Osteoblast (primary cell): ENCODE measurements around the gene TMCC1. TPM values are rescaled to one million over a fixed set of nuclear protein-coding genes. Genes with fewer than 3 reads are reported as not detected.

Source experiments
- DNase-seq: peaks from one replicate; pipeline ENCODE4 v3.0.0; 2011; ENCODE audit warnings: low spot score, mixed read lengths; ENCODE audit not compliant: insufficient read length; ENCODE audit errors: missing footprints
- H2AFZ ChIP-seq: 2 replicates; pipeline ENCODE4 v1.6.0; 2011; ENCODE audit warnings: mild to moderate bottlenecking, low read length
- H3K27ac ChIP-seq: 2 replicates; pipeline ENCODE4 v1.5.1; 2011; ENCODE audit warnings: mild to moderate bottlenecking, low read depth, low read length, moderate library complexity
- H3K27me3 ChIP-seq: 2 replicates; pipeline ENCODE4 v1.6.0; 2012; ENCODE audit warnings: mild to moderate bottlenecking, control low read depth, inconsistent platforms, low read length, moderate library complexity; ENCODE audit not compliant: insufficient read depth
- H3K36me3 ChIP-seq: 2 replicates; pipeline ENCODE4 v1.5.1; 2011; ENCODE audit warnings: mild to moderate bottlenecking, low read length, control low read depth, moderate library complexity; ENCODE audit not compliant: insufficient read depth
- H3K4me1 ChIP-seq: 2 replicates; pipeline ENCODE4 v1.5.1; 2011; ENCODE audit warnings: mild to moderate bottlenecking, low read length, control low read depth, moderate library complexity; ENCODE audit not compliant: insufficient read depth
- H3K4me2 ChIP-seq: 2 replicates; pipeline ENCODE4 v1.6.0; 2011; ENCODE audit warnings: mild to moderate bottlenecking, low read length; ENCODE audit not compliant: insufficient read depth
- H3K4me3 ChIP-seq: fragments of 200-600 bp; sonication (generic); 3 replicates; pipeline ENCODE4 v1.5.1; 2012; ENCODE audit warnings: mild to moderate bottlenecking, low read length, inconsistent platforms; ENCODE audit not compliant: insufficient read depth
- H3K79me2 ChIP-seq: 2 replicates; pipeline ENCODE4 v1.6.0; 2012; ENCODE audit warnings: mild to moderate bottlenecking, low read length, control low read depth, inconsistent platforms; ENCODE audit not compliant: insufficient read depth
- H3K9me3 ChIP-seq: 2 replicates; pipeline ENCODE4 v1.5.1; 2011; ENCODE audit warnings: low read depth, low read length, control low read depth
- H4K20me1 ChIP-seq: 2 replicates; pipeline ENCODE4 v1.6.0; 2012; ENCODE audit warnings: mild to moderate bottlenecking, low read length, control low read depth; ENCODE audit not compliant: insufficient read depth
- total RNA-seq: library from RNA; depleted of rRNA; stranded (reverse); fragments of >200 nt; gene quantifications from 2 replicates; pipeline ENCODE4 v1.2.3, GENCODE V29; 2012
- TF ChIP-seq, protein P1 (sequence below): IDR thresholded peaks from 2 replicates; pipeline ENCODE4 v1.5.1; 2011; ENCODE audit warnings: mild to moderate bottlenecking, low read depth, low read length, moderate library complexity; ENCODE audit errors: extremely low read depth

TMCC1 gene
- total RNA-seq, 1 donor: 17.4 TPM

DNA sequence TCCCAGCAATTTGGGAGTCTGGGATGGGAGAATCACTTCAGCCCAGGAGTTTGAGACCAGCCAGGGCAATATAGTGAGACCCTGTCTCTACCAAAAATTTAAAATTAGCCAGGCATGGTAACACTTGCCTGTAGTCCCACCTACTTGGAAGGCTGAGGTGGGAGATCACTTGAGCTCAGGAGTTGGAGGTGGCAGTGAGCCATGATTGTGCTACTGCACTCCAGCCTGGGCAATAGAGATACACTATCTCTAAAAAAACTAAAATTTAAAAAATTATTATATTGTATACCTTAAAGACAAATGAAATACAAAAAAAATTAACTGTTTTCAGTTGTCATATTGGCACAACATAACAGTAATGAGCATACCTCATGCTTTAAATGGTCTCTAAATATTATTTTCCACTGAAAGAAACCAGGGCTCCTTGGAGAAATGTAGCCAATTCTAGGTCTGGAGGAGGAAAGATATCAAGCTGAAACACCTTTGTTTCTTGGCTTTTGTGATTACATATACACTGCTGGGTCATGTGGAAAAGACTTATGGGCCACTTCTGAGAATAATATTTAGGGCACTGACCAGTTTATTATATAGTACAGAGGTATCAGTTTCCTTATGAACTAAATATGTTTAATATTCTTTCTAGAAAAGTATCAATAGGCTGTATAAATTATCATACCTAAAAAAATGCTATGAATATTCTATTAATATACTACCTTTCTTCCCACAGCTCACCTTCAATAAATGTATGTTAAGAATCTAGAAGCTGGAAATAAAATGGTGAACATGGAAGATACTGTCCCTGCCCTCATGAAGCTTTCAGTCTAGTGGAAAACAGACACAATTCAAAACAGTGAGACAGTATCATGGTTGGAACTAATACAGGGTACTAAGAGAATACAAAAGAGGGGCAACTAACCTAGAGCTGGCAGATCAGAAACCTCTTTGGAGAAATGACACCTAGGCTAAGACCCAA, 119.5 kb downstream of the TMCC1 start:
- H4K20me1 ChIP-seq: peaks cover 3% of the 10 kb centered on the region
- DNase-seq: no peak
- H3K9me3 ChIP-seq: no peaks in the 10 kb centered on the region
- H3K27me3 ChIP-seq: no peaks in the 10 kb centered on the region
- no peaks in the 10 kb centered on the region for H3K79me2 ChIP-seq
- no peaks in the 10 kb centered on the region for H3K36me3 ChIP-seq
- no peak overlapping the region for H3K27ac ChIP-seq
- no peak overlapping the region for H3K4me3 ChIP-seq
- no peak overlapping the region for H3K4me2 ChIP-seq
- TF ChIP-seq, protein P1, sequence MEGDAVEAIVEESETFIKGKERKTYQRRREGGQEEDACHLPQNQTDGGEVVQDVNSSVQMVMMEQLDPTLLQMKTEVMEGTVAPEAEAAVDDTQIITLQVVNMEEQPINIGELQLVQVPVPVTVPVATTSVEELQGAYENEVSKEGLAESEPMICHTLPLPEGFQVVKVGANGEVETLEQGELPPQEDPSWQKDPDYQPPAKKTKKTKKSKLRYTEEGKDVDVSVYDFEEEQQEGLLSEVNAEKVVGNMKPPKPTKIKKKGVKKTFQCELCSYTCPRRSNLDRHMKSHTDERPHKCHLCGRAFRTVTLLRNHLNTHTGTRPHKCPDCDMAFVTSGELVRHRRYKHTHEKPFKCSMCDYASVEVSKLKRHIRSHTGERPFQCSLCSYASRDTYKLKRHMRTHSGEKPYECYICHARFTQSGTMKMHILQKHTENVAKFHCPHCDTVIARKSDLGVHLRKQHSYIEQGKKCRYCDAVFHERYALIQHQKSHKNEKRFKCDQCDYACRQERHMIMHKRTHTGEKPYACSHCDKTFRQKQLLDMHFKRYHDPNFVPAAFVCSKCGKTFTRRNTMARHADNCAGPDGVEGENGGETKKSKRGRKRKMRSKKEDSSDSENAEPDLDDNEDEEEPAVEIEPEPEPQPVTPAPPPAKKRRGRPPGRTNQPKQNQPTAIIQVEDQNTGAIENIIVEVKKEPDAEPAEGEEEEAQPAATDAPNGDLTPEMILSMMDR: no peak
- no peak overlapping the region for H2AFZ ChIP-seq
- H3K4me1 ChIP-seq: no peaks in the 10 kb centered on the region

DNA sequence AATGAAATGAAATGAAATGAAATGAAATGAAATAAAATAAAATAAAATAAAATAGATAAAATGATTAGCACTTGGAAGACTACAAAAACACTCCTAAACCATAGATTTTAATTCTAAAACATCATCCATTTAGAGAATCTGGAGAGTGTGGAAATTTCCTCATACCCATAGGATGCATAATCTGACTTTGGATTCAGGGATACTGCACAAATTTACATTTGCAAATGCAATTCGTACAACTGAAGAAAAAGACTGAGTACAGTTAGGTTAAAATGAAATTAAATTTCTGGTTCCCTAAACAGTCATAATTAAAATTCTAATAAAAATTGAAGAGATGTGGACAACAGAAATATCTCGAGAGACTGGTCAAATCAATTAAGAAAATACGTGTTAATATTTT, 122.9 kb downstream of the TMCC1 start:
- H4K20me1 ChIP-seq: peaks cover 3% of the 10 kb centered on the region
- H3K9me3 ChIP-seq: no peaks in the 10 kb centered on the region
- no peak overlapping the region for H3K4me3 ChIP-seq
- H3K4me2 ChIP-seq: no peak overlapping the region
- H3K27me3 ChIP-seq: no peaks in the 10 kb centered on the region
- no peak overlapping the region for H3K27ac ChIP-seq
- DNase-seq: no peak
- peaks cover 5% of the 10 kb centered on the region for H3K79me2 ChIP-seq
- no peaks in the 10 kb centered on the region for H3K36me3 ChIP-seq
- TF ChIP-seq, protein P1: no peak
- no peak overlapping the region for H2AFZ ChIP-seq
- H3K4me1 ChIP-seq: no peaks in the 10 kb centered on the region

DNA sequence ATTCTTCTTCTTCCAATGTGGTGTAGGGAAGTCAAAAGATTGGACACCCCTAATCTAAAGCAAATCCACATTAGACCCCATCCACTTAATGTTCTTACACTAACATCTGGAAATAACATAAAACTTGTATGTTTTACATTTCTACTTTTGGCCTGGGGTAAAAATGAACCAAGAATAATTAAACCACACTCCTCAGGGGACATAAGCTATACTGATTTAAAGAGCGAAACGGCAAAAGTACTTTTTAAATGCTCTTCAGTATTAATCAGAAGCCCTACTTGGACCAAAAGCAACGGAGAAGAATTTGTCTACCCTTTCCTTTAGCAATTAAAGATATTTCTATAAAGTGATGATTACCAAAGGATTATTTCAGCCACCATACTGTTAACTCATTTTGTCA, 123.9 kb downstream of the TMCC1 start:
- Histone ChIP-seq H2AFZ (no peak overlapping the region), H3K4me1 (no peaks in the 10 kb centered on the region), H3K36me3 (no peaks in the 10 kb centered on the region), H3K9me3 (no peaks in the 10 kb centered on the region), H3K4me2 (no peak overlapping the region), H3K27me3 (no peaks in the 10 kb centered on the region), H3K79me2 (peaks cover 5% of the 10 kb centered on the region), H3K27ac (no peak overlapping the region), H3K4me3 (no peak overlapping the region), H4K20me1 (peaks cover 3% of the 10 kb centered on the region)
- DNase-seq: no peak
- TF ChIP-seq, protein P1: no peak

DNA sequence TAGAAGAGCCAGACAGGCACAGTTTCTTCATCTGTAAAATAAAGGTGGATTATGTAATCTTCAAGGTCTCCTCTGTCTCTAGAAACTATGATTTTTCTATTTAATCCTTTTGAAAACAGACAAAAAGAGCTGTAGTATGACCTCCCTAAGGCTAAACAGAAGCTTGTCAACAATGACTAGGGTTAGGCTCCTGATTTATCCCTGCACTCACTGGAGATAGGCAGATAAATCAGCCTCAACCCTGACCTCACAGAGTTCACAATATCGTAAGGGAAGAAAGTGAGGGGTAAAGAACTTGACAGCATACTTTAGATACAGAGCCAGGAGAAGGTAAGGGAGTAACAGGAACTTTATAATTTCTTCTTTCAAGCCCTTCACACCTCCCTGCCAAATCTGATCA, 124.8 kb downstream of the TMCC1 start:
- H3K36me3 ChIP-seq: no peaks in the 10 kb centered on the region
- H3K4me3 ChIP-seq: no peak overlapping the region
- H3K4me1 ChIP-seq: no peaks in the 10 kb centered on the region
- H2AFZ ChIP-seq: no peak overlapping the region
- peaks cover 7% of the 10 kb centered on the region for H3K79me2 ChIP-seq
- peaks cover 3% of the 10 kb centered on the region for H4K20me1 ChIP-seq
- H3K27me3 ChIP-seq: no peaks in the 10 kb centered on the region
- no peak overlapping the region for H3K27ac ChIP-seq
- no peaks in the 10 kb centered on the region for H3K9me3 ChIP-seq
- no peak for DNase-seq
- TF ChIP-seq, protein P1: no peak
- H3K4me2 ChIP-seq: no peak overlapping the region
